ENCODE measurements around the gene ATP10B. TPM values are rescaled to one million over a fixed set of nuclear protein-coding genes. Genes with fewer than 3 reads are reported as not detected.

ATP10B gene
- total RNA-seq, 6 experiments from 2014 or later: 0.06 to 1.4 (median 0.51) TPM; not detected in 3

GRCh38 chr5:160543395-160543794 is 308.6 kb downstream of the ATP10B start:
- Histone ChIP-seq H3K27me3 (peaks cover 0 to 5% of the 10 kb centered on the region in 2 donors), H3K27ac (no peak overlapping the region), H3K4me1 (no peaks in the 10 kb centered on the region), H3K9me3 (no peaks in the 10 kb centered on the region), H3K4me3 (no peak overlapping the region), H3K36me3 (no peaks in the 10 kb centered on the region)
- intact Hi-C loops (cut with DNase I): no loop called here
- TF ChIP-seq, protein P1, sequence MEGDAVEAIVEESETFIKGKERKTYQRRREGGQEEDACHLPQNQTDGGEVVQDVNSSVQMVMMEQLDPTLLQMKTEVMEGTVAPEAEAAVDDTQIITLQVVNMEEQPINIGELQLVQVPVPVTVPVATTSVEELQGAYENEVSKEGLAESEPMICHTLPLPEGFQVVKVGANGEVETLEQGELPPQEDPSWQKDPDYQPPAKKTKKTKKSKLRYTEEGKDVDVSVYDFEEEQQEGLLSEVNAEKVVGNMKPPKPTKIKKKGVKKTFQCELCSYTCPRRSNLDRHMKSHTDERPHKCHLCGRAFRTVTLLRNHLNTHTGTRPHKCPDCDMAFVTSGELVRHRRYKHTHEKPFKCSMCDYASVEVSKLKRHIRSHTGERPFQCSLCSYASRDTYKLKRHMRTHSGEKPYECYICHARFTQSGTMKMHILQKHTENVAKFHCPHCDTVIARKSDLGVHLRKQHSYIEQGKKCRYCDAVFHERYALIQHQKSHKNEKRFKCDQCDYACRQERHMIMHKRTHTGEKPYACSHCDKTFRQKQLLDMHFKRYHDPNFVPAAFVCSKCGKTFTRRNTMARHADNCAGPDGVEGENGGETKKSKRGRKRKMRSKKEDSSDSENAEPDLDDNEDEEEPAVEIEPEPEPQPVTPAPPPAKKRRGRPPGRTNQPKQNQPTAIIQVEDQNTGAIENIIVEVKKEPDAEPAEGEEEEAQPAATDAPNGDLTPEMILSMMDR (IDR thresholded peaks at IDR 0.05): no peak
- TF ChIP-seq POLR2A (IDR thresholded peaks at IDR 0.05): no peak
- 64% methylated on average over 1 of the region's 1 CpG for WGBS (ENCODE audit: insufficient coverage, low coverage, low lambda C conversion rate, missing lambda C conversion rate)
- ATAC-seq (no peak), DNase-seq (no peak)

- intact Hi-C loops (cut with DNase I): no loop called here
- Histone ChIP-seq H3K27ac (no peak overlapping the region), H3K27me3 (peaks cover 0 to 5% of the 10 kb centered on the region in 2 donors), H3K4me3 (no peak overlapping the region), H3K9me3 (no peaks in the 10 kb centered on the region), H3K4me1 (no peaks in the 10 kb centered on the region), H3K36me3 (no peaks in the 10 kb centered on the region)
- ATAC-seq: no peak
- DNase-seq: no peak
- 54% methylated on average over 2 of the region's 2 CpGs for WGBS (ENCODE audit: insufficient coverage, low coverage, low lambda C conversion rate, missing lambda C conversion rate)
- TF ChIP-seq POLR2A (IDR thresholded peaks at IDR 0.05): no peak
- TF ChIP-seq, protein P1 (IDR thresholded peaks at IDR 0.05): no peak
These were observed 309.2 kb downstream of the ATP10B start for GRCh38 chr5:160542840-160543239.

DNA sequence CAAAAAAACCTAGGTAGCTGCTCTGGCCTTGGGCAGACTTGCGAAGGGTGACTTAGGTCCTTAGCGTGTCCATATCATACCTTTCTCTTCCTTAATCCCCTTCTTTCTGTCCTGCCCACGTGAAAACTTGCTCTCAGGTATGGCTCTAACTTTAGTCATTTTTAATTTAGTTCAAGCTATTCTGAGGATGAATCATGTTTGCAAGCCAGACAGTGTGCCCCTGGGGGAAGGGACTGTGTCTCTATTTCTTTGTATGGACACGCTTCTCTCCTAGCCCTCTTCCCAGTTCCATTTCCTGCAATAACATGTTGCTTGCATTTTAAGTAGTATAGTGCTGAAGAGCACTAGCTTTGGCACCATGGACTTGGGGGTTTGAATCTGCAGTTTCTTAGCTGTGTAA is 309.7 kb downstream of the ATP10B start:
- peaks cover 0 to 5% of the 10 kb centered on the region in 2 donors for H3K27me3 ChIP-seq
- H3K27ac ChIP-seq: no peak overlapping the region
- 67% methylated on average over 4 of the region's 4 CpGs for WGBS (ENCODE audit: insufficient coverage, low coverage, low lambda C conversion rate, missing lambda C conversion rate)
- TF ChIP-seq POLR2A (IDR thresholded peaks at IDR 0.05): no peak
- no peaks in the 10 kb centered on the region for H3K9me3 ChIP-seq
- ATAC-seq (no peak), DNase-seq (no peak)
- H3K36me3 ChIP-seq: no peaks in the 10 kb centered on the region
- intact Hi-C loops (cut with DNase I): no loop called here
- H3K4me3 ChIP-seq: no peak overlapping the region
- H3K4me1 ChIP-seq: no peaks in the 10 kb centered on the region

- intact Hi-C loops (cut with DNase I): no loop called here
- TF ChIP-seq POLR2A (IDR thresholded peaks at IDR 0.05): no peak
- TF ChIP-seq, protein P1 (IDR thresholded peaks at IDR 0.05): no peak
- ATAC-seq (no peak), DNase-seq (no peak)
- Histone ChIP-seq H3K9me3 (no peaks in the 10 kb centered on the region), H3K36me3 (no peaks in the 10 kb centered on the region), H3K4me1 (peaks cover 0 to 16% (median 0%) of the 10 kb centered on the region in 4 donors), H3K27me3 (peaks cover 0 to 5% of the 10 kb centered on the region in 2 donors), H3K4me3 (no peak overlapping the region), H3K27ac (no peak overlapping the region)
- WGBS (ENCODE audit: insufficient coverage, low coverage, low lambda C conversion rate, missing lambda C conversion rate): 71% methylated on average over 1 of the region's 1 CpG
These were observed 312.6 kb downstream of the ATP10B start for GRCh38 chr5:160539431-160539830.

DNA sequence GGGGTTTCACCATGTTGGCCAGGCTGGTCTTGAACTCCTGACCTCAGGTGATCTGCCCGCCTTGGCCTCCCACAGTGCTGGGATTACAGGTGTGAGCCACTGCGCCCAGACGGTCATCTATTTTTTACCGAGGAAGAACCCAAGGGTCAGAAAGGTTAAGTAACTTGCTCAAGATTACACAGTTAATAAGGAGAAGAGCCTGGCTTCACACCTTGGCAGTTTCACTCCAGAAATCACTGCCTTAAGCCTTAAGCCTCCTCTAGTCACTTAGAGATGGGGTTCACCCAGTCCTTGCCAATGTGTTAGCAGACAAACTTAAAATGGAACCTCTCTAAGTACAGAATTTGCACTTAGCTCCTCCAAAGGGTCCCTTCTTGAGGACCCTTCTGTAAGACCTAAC is 314.1 kb downstream of the ATP10B start:
- DNase-seq (no peak), ATAC-seq (no peak)
- Histone ChIP-seq H3K9me3 (no peaks in the 10 kb centered on the region), H3K36me3 (no peaks in the 10 kb centered on the region), H3K27ac (no peak overlapping the region), H3K4me1 (peaks cover 0 to 18% (median 0%) of the 10 kb centered on the region in 4 donors), H3K4me3 (no peak overlapping the region), H3K27me3 (peaks cover 0 to 5% of the 10 kb centered on the region in 2 donors)
- WGBS (ENCODE audit: insufficient coverage, low coverage, low lambda C conversion rate, missing lambda C conversion rate): 38% methylated on average over 2 of the region's 4 CpGs
- TF ChIP-seq, protein P1 (IDR thresholded peaks at IDR 0.05): no peak
- no peak for TF ChIP-seq POLR2A (IDR thresholded peaks at IDR 0.05)
- intact Hi-C loops (cut with DNase I): no loop called here
